OCI-M1 (cell line): ENCODE measurements around the gene UXT.
"Not testable (repeated sequence)": the region's sequence is repeated elsewhere in the genome, so short reads cannot be mapped to it uniquely, and the experiment has no call there.

ENCODE experiments used
- DNase-seq: peaks from one replicate; lab custom pipeline; 2025; lab: John Stamatoyannopoulos, UW

Gene UXT

DNA sequence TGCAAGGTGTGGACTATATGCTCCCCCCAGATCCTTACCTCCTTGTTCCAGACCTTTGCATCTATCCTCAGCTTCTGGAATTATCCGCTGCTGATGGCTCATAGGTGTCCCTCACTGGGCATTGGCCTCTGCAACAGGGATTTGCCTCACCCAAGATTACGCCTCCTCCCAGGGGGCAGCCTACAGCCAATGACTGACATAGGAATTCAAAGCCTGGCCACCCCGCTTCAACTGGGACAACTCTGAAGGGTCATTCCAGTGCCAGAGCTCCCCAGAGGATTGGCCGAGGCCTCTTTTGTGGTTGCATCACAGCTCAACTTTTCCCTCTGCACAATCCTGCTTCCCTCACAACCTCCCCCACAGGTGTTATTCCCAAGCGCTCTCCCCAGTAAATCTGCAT, 44.4 kb downstream of the UXT start:
- DNase-seq: no peak

DNA sequence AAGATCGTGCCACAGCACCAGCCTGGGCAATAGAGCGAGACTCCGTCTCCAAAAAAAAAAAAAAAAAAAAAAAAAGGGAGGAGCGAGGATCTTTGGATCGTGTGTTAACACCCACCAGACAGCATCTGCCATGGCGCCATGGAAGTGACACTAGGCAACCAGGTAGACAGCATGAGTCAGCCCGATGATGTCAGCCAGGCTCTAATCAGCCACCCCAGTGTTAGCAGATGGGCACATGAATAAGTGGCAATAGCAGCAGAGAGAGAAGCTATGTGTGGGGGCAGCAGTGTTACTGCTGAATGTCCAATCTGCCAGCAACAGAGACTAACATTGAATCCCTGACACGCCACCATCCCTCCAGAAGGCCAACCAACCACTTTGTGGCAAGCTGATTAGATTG, 45.9 kb downstream of the UXT start:
- DNase-seq: peak; percentile 2

DNA sequence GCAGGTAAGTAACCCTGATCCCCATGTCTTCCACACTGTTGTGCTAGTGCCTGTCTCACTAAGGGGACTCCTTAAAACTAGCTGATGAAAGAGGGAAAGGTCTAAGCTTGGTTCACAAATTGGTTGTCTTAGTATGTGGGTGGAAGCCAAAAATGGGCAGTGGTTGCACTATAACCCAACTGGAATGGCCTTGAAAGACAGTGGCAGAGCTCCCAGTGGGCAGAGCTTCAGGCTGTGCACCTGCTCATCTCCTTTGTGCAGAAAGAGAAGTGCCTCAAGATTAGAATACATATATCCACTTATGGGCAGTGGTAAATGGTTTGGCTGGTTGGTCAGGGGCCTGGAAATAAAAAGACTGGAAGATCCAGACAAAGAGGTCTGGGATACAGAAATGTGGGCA, 46.6 kb downstream of the UXT start:
- no peak for DNase-seq

DNA sequence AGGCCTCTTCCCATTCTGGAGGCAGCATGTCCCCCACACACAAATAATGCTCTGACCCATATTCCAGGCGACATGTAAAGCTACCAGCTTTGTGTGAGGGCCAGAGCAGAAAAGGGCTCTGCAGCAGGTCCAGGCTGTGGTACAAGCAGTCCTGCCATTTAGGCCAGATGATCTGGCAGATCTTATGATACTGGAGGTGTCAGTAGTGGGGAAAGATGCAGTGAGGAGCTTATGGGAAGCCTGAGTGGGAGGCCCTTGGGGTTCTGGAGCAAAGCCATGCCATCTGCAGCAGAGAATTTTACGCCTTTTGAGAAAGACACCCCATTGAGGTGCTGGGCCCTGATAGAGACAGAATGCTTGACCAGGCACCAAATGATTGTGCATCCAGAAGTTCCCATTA, 47.1 kb downstream of the UXT start:
- no peak for DNase-seq

DNA sequence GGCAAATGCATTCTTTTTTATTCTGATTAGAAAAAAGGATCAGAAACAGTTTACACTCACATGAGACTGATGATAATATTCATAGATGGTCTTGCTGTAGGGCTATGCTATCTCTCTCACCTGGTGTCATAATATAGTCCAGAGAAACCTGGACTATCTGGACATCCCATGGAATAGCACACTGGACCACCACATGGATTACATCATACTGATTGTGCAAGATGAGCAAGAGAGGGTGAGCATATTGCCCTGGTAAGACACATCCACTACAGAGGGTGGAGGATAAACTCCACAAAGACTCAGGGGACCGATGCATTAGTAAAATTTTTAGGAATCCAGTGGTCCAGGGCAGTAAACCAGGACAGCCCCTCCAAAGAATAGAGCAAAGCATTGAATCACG, 47.5 kb downstream of the UXT start:
- no peak for DNase-seq

DNA sequence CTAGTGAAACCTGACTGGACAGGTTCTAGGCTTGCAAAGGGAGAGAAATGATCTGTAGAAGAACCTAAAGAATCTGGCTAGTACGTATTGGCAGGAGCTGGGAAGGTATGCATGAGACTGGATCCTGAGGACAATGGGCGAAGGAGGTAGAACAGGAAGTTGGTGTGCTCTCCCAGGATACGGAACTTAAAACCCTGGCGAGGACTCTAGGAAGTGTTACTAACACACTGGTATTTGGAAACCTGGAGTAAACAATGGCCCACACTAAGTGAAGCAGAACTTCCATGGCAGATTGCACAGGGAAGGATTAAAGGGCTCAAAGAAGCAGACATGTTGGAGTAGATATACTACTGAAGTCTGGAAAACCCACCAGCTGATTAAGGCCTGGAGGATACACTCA, 48.5 kb downstream of the UXT start:
- DNase-seq: no peak

DNA sequence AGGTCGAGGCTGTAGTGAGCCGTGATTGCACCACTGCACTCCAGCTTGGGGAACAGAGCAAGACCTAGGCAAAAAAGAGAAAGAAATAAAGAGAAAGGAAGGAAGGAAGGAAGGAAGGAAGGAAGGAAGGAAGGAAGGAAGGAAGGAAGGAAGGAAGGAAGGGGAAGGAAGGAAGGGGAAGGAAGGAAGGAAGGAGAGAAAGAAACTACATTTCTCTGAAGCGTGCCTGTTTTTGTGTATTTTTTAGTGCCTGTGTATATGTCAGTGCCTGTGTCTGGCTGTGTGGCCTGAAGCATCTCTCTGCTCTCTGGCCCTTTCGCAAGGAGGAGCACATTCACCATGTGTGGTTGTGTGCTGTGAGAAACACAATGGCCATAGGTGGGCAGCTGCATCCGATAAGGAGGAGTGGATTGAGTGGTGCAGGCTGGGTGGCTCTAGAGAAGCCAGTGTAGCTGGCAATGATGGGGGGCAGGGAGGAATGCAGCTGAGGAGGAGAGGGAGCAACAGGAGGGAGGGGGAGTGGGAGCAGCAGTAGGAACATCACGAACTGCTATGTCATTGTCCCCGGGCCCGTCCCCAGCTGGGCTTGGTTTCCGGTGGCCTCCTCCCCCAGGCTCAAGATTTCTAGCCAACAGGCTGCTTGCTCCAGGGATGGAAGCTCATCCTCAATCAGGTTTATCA, 50.7 kb downstream of the UXT start:
- peak; percentile 36 for DNase-seq

DNA sequence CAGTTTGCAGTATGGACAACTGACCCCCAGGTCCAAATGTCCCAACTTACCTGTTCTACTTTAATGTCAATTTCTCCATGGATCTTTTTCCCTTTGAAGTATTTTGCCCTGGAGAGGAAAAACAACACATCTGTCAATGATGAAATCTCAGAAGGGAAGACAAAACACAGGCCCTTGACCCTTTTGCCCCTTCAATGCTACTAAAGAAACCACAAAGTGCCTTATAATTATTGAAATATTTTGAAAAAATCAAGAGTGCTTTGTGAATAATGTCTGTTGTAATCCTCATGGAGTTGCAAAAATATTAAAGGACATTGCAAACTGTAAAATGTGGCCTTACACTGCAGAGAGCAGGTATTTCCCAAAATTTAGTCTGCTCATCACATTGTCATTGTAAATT, 51.9 kb downstream of the UXT start:
- no peak for DNase-seq

DNA sequence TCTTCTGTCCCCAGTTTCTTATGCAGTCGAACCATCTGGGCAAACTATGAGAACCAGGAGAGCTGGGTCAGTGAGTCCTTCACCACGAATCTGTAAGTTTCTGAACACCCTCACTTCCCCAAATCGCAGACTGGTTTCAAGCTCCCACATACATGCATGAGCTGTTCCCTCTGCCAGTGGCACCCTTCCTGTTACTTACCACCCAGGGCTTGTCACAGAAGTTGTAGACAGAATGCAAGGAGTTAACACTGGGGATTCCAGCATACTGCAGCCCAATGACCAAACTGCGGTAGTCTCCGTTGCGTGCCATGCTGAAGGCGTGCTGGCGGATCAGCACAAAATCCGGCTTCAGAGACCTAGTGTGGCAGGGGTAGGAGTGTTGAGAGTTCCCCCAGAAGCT, 54.0 kb downstream of the UXT start:
- no peak for DNase-seq

DNA sequence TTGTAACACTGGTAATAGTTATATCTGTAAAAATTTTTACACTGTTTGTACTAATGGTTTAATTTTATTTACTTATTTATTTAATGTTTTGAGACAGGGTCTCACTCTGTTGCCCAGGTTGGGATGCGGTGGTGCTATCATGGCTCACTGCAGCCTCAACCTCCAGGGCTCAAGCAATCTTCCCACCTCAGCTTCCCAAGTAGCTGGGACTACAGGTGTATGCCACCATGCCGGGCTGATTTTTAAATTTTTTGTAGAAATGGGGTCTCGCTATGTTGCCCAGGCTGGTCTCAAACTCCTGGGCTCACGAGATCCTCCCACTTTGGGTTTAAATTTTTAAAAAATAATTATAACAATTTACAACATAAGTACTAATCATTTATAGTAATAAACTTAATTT, 55.9 kb downstream of the UXT start:
- DNase-seq: not testable (repeated sequence)
